OCI-LY7 (cell line): ENCODE results near the gene CABCOCO1. TPM values are rescaled to one million over a fixed set of nuclear protein-coding genes. Genes with fewer than 3 reads are reported as not detected.

Source experiments
- BruUV-seq: library from RNA; stranded (reverse); fragments of 400-500 nt; replicated peaks from 2 replicates; lab custom pipeline; 2021; lab: Mats Ljungman, UMichigan
- CTCF ChIA-PET: fragments of 300-600 bp; sonication (Branson Sonifier 250); formaldehyde crosslinking; loops from one replicate; lab custom pipeline; 2022; ENCODE audit warnings: antibody characterized with exemption; ENCODE audit not compliant: unreplicated experiment; lab: Charles Lee
- POLR2A ChIA-PET: fragments of 300-600 bp; sonication (Branson Sonifier 250); formaldehyde crosslinking; loops from one replicate; lab custom pipeline; 2022; ENCODE audit warnings: antibody characterized with exemption; lab: Charles Lee
- DNase-seq: peaks from one replicate; pipeline ENCODE4 v3.0.0-alpha.2; 2015; ENCODE audit warnings: low spot score
- H2AFZ ChIP-seq: fragments of 200-600 bp; sonication (generic), shearing (Covaris generic); 2 replicates; pipeline ENCODE4 v1.6.1; 2014; ENCODE audit warnings: mild to moderate bottlenecking, antibody characterized with exemption, low read length, moderate library complexity
- H3K27ac ChIP-seq: fragments of 200-600 bp; sonication (generic); 2 replicates; pipeline ENCODE4 v1.5.1; 2014; ENCODE audit warnings: mixed run types, low read depth, mild to moderate bottlenecking, moderate library complexity, low read length, inconsistent platforms; ENCODE audit not compliant: poor library complexity, severe bottlenecking
- H3K36me3 ChIP-seq: fragments of 200-600 bp; sonication (generic); 2 replicates; pipeline ENCODE4 v1.6.1; 2014; ENCODE audit warnings: mild to moderate bottlenecking, antibody characterized with exemption, low read length, moderate library complexity, mixed read lengths; ENCODE audit not compliant: insufficient read depth
- H3K4me1 ChIP-seq: fragments of 200-600 bp; sonication (generic); 2 replicates; pipeline ENCODE4 v1.5.1; 2014; ENCODE audit warnings: mild to moderate bottlenecking, low read length; ENCODE audit not compliant: insufficient read depth, poor library complexity, severe bottlenecking
- H3K4me2 ChIP-seq: fragments of 200-600 bp; sonication (generic); 2 replicates; pipeline ENCODE4 v1.6.1; 2014; ENCODE audit warnings: mild to moderate bottlenecking, low read length
- H3K4me3 ChIP-seq: fragments of 200-600 bp; sonication (generic); 2 replicates; pipeline ENCODE4 v1.5.1; 2014; ENCODE audit warnings: mild to moderate bottlenecking, low read depth, low read length; ENCODE audit not compliant: poor library complexity, severe bottlenecking
- H3K79me2 ChIP-seq: fragments of 200-600 bp; sonication (generic); 2 replicates; pipeline ENCODE4 v1.6.1; 2016; ENCODE audit warnings: low read depth, mild to moderate bottlenecking, low read length, moderate library complexity, mixed read lengths; ENCODE audit not compliant: insufficient read depth
- H3K9me2 ChIP-seq: fragments of 200-600 bp; sonication (generic); 2 replicates; pipeline ENCODE4 v1.6.1; 2016; ENCODE audit warnings: mild to moderate bottlenecking, low read length, mixed read lengths; ENCODE audit not compliant: insufficient read depth
- H3K9me3 ChIP-seq: fragments of 200-600 bp; sonication (generic); 2 replicates; pipeline ENCODE4 v1.6.1; 2014; ENCODE audit warnings: mild to moderate bottlenecking, mixed run types, low read length, mixed read lengths
- H4K20me1 ChIP-seq: fragments of 200-600 bp; sonication (generic); 2 replicates; pipeline ENCODE4 v1.6.1; 2014; ENCODE audit warnings: mild to moderate bottlenecking, antibody characterized with exemption, low read length, moderate library complexity, mixed read lengths; ENCODE audit not compliant: insufficient read depth
- EZH2phosphoT487 ChIP-seq: fragments of 200-600 bp; sonication (generic); IDR thresholded peaks from 2 replicates; pipeline ENCODE4 v1.6.1; 2018; ENCODE audit warnings: low read depth, borderline replicate concordance, mild to moderate bottlenecking, mixed run types, antibody characterized with exemption, low read length, moderate library complexity, mixed read lengths
- intact Hi-C: fragments of 100-400 bp; cut with micrococcal nuclease; formaldehyde crosslinking; loops from one replicate; pipeline ENCODE4 v1.10.0; 2022; ENCODE audit not compliant: unreplicated experiment
- total RNA-seq, 2 experiments: library from RNA; depleted of rRNA in 1 of 2; stranded (reverse); fragments of >200 nt in 1 of 2; shearing (Covaris generic) in 1 of 2; gene quantifications; 2 replicates each; pipeline ENCODE4 v1.2.3, GENCODE V29; 2014 to 2022
- TF ChIP-seq, protein P1 (sequence below): fragments of 200-600 bp; sonication (generic); conservative IDR thresholded peaks from 2 replicates; pipeline ENCODE4 v1.5.1; 2014; ENCODE audit warnings: mild to moderate bottlenecking, antibody characterized with exemption, low read length, moderate library complexity, mixed read lengths

CABCOCO1 gene
- total RNA-seq, 2 experiments from 2014 or later = not detected

DNA sequence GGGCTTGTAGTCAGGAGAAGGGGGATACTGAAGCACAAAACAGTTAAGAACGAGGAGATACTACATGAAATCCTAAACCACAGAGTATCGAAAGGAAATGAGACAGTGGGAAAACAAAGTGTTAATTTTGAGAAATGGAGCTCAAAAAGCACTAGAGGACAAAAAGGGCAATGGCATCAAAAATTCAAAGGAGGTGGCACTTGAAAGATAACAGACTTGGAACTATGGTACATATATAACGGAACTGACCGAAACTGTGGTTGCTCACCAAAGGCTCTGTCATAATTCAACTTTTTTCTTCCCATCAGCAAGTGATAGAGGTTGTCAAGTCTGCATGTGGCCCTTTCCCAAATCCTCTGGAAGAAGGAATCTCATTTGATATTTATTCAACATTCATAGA lies 97.0 kb downstream of the CABCOCO1 start:
- no peaks in the 10 kb centered on the region for H3K4me1 ChIP-seq
- no peak overlapping the region for H3K4me2 ChIP-seq
- ChIA-PET CTCF (no interaction called here), POLR2A (no interaction called here)
- H3K79me2 ChIP-seq = no peaks in the 10 kb centered on the region
- no peaks in the 10 kb centered on the region for H3K9me3 ChIP-seq
- TF ChIP-seq, protein P1, sequence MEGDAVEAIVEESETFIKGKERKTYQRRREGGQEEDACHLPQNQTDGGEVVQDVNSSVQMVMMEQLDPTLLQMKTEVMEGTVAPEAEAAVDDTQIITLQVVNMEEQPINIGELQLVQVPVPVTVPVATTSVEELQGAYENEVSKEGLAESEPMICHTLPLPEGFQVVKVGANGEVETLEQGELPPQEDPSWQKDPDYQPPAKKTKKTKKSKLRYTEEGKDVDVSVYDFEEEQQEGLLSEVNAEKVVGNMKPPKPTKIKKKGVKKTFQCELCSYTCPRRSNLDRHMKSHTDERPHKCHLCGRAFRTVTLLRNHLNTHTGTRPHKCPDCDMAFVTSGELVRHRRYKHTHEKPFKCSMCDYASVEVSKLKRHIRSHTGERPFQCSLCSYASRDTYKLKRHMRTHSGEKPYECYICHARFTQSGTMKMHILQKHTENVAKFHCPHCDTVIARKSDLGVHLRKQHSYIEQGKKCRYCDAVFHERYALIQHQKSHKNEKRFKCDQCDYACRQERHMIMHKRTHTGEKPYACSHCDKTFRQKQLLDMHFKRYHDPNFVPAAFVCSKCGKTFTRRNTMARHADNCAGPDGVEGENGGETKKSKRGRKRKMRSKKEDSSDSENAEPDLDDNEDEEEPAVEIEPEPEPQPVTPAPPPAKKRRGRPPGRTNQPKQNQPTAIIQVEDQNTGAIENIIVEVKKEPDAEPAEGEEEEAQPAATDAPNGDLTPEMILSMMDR = no peak
- no peak for TF ChIP-seq EZH2phosphoT487
- H2AFZ ChIP-seq = no peak overlapping the region
- H3K9me2 ChIP-seq = no peaks in the 10 kb centered on the region
- H3K4me3 ChIP-seq = no peak overlapping the region
- no peaks in the 10 kb centered on the region for H3K36me3 ChIP-seq
- no peak for DNase-seq
- H3K27ac ChIP-seq = no peak overlapping the region
- no TSS peak for BruUV-seq
- intact Hi-C loops = no loop called here
- no peaks in the 10 kb centered on the region for H4K20me1 ChIP-seq

DNA sequence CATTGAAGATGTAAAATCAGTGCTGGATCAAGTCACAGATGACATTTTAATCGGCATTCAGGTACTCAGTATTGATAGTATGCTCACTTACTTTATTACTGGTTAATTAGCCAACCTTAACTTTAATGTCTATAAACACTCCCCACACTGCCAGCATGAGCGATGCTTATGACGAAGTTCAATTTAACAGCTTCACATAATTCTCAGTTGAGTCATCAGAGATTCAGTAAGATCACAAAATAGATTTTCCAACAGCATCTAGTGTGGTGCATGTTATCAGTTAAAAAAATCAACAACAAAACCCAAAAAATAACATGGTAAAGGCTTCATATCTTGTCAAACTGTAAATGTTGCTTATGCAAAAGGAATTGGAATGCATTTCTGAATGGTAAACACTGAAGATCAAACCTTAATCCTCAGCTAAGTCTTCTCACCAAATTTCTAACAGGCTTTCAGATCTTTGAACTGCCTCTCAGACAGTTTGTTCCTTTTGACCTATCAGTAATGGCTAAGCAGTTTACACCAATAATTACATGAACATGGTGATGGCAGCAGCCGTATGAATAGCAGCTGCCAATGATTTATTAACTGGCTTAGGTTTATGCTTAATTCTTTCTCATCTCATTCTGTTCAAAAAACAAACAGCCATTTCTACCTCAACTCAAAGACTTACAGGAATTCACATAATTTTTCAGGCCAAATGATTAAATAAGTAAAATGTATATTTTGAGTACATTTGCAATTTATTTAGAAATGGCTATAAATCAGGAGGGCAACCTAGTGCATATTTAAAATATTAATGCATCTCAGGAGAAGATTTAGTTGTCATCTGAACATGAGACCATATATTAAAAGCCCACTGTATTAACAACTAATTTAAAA lies 98.5 kb downstream of the CABCOCO1 start:
- no peak for DNase-seq
- H3K9me3 ChIP-seq = no peaks in the 10 kb centered on the region
- H3K4me1 ChIP-seq = peaks cover 5% of the 10 kb centered on the region
- TF ChIP-seq, protein P1 = no peak
- TF ChIP-seq EZH2phosphoT487 = no peak
- no peak overlapping the region for H3K4me2 ChIP-seq
- intact Hi-C loops = no loop called here
- H3K27ac ChIP-seq = no peak overlapping the region
- ChIA-PET POLR2A (interaction anchor here (1.4 to 1.6 kb wide), 2 partner anchors 8 to 20 kb away, joined by 5 to 8 read pairs; no protein-coding TSS in a partner anchor), CTCF (no interaction called here)
- no peak overlapping the region for H3K4me3 ChIP-seq
- BruUV-seq = no TSS peak
- H3K36me3 ChIP-seq = no peaks in the 10 kb centered on the region
- no peaks in the 10 kb centered on the region for H3K79me2 ChIP-seq
- H3K9me2 ChIP-seq = 0 out of 2 replicates have a peak, but pooled peaks cover 4% of the 10 kb centered on the region
- no peaks in the 10 kb centered on the region for H4K20me1 ChIP-seq
- no peak overlapping the region for H2AFZ ChIP-seq

DNA sequence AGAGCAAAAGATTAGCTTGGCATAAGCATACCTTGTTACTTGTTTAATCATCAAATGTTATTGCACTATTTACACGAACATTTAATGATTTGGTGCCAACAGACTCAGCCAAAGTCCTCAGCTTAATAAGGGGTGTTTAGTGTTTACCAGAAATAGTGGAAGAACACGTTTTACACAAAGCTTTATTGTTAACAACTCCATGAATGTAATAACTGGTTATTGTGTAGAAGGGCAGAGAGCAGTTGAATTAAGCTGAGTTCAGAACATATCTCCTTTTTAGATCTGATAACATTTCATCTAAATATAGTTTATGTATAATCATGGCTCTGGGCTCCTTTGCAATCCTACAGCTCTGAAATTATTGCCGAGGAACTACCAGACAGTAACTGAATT lies 99.1 kb downstream of the CABCOCO1 start:
- no peaks in the 10 kb centered on the region for H3K36me3 ChIP-seq
- 0 out of 2 replicates have a peak, but pooled peaks cover 4% of the 10 kb centered on the region for H3K9me2 ChIP-seq
- no peak overlapping the region for H3K4me3 ChIP-seq
- H3K9me3 ChIP-seq = no peaks in the 10 kb centered on the region
- BruUV-seq = no TSS peak
- H3K27ac ChIP-seq = no peak overlapping the region
- no peaks in the 10 kb centered on the region for H4K20me1 ChIP-seq
- CTCF ChIA-PET = no interaction called here
- DNase-seq = no peak
- no peaks in the 10 kb centered on the region for H3K79me2 ChIP-seq
- POLR2A ChIA-PET = interaction anchor here (1.2 to 1.6 kb wide), 3 partner anchors 9 to 20 kb away, joined by 3 to 8 read pairs (median 5); no protein-coding TSS in a partner anchor
- TF ChIP-seq, protein P1 = no peak
- TF ChIP-seq EZH2phosphoT487 = no peak
- peaks cover 5% of the 10 kb centered on the region for H3K4me1 ChIP-seq
- H3K4me2 ChIP-seq = no peak overlapping the region
- intact Hi-C loops = no loop called here
- no peak overlapping the region for H2AFZ ChIP-seq
